ENCODE results near the gene HOMER2. TPM values are rescaled to one million over a fixed set of nuclear protein-coding genes. Genes with fewer than 3 reads are reported as not detected.

HOMER2 gene
- total and polyA plus RNA-seq, 2 of the 13 experiments (the other 11 are each of a cell fraction or from before 2014, with no cell fraction given), result 12.9 to 14.1 TPM

DNA sequence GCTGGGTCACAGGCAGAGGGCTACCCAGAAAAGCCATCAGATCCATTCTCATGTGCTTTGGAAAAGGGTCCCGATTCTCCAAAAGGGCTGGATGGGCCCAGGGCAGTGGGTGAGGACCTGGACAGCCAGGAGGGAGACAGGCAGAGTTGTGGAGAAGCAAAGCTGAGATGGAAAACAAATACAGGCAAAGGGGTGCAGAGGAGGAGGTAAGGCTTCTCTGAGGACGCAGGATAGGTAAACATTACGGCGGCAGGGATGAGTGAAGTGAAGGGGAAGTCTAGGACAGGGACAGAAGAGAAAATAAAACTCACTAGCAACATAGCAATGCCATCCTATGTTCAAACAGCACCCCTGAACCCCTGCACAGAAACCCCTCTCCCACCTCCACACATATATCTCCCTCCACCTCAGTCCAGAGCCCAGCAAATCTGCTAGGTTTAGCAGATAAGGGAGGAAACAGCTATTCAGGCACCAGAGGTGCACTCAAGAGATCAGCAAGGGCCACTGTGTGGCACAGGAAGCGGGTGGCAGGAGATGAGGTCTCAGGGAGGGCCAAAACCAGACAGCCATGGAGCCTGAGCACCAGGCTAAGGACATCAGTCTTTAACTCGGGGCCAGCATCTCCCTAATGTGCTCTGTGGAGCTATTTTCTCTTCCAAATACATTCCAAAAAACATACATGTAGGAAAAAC, 51.3 kb downstream of the HOMER2 start (continued):
- TF ChIP-seq, protein P1, sequence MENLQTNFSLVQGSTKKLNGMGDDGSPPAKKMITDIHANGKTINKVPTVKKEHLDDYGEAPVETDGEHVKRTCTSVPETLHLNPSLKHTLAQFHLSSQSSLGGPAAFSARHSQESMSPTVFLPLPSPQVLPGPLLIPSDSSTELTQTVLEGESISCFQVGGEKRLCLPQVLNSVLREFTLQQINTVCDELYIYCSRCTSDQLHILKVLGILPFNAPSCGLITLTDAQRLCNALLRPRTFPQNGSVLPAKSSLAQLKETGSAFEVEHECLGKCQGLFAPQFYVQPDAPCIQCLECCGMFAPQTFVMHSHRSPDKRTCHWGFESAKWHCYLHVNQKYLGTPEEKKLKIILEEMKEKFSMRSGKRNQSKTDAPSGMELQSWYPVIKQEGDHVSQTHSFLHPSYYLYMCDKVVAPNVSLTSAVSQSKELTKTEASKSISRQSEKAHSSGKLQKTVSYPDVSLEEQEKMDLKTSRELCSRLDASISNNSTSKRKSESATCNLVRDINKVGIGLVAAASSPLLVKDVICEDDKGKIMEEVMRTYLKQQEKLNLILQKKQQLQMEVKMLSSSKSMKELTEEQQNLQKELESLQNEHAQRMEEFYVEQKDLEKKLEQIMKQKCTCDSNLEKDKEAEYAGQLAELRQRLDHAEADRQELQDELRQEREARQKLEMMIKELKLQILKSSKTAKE (CRISPR knock-in tag; IDR thresholded peaks at IDR 0.05; ENCODE audit: borderline replicate concordance), result no peak
- TF ChIP-seq ELF4 (CRISPR knock-in tag; IDR thresholded peaks at IDR 0.05; ENCODE audit: borderline replicate concordance) (no peak), PLRG1 (conservative IDR thresholded peaks at IDR 0.05) (no peak), ZEB1 (IDR thresholded peaks at IDR 0.05; ENCODE audit: insufficient replicate concordance, low read depth) (no peak), ZNF768 (CRISPR knock-in tag; IDR thresholded peaks at IDR 0.05) (peak; percentile 56; the same call in 1 of the 2 replicates), U2AF2 (IDR thresholded peaks at IDR 0.05; ENCODE audit: low read depth, low read length) (no peak), HMG20A (CRISPR knock-in tag; IDR thresholded peaks at IDR 0.05; ENCODE audit: borderline replicate concordance) (no peak), TSC22D2 (CRISPR knock-in tag; IDR thresholded peaks at IDR 0.05; ENCODE audit: borderline replicate concordance) (no peak), TP53 (CRISPR knock-in tag; conservative IDR thresholded peaks at IDR 0.05) (no peak), RORA (CRISPR knock-in tag; IDR thresholded peaks at IDR 0.05) (no peak), ZSCAN9 (CRISPR knock-in tag; IDR thresholded peaks at IDR 0.05; ENCODE audit: borderline replicate concordance) (no peak), HES4 (CRISPR knock-in tag; IDR thresholded peaks at IDR 0.05; ENCODE audit: borderline replicate concordance) (no peak)
- TF ChIP-seq, protein P2, sequence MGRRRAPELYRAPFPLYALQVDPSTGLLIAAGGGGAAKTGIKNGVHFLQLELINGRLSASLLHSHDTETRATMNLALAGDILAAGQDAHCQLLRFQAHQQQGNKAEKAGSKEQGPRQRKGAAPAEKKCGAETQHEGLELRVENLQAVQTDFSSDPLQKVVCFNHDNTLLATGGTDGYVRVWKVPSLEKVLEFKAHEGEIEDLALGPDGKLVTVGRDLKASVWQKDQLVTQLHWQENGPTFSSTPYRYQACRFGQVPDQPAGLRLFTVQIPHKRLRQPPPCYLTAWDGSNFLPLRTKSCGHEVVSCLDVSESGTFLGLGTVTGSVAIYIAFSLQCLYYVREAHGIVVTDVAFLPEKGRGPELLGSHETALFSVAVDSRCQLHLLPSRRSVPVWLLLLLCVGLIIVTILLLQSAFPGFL (CRISPR knock-in tag; IDR thresholded peaks at IDR 0.05), result no peak
- TF ChIP-seq, protein P3, sequence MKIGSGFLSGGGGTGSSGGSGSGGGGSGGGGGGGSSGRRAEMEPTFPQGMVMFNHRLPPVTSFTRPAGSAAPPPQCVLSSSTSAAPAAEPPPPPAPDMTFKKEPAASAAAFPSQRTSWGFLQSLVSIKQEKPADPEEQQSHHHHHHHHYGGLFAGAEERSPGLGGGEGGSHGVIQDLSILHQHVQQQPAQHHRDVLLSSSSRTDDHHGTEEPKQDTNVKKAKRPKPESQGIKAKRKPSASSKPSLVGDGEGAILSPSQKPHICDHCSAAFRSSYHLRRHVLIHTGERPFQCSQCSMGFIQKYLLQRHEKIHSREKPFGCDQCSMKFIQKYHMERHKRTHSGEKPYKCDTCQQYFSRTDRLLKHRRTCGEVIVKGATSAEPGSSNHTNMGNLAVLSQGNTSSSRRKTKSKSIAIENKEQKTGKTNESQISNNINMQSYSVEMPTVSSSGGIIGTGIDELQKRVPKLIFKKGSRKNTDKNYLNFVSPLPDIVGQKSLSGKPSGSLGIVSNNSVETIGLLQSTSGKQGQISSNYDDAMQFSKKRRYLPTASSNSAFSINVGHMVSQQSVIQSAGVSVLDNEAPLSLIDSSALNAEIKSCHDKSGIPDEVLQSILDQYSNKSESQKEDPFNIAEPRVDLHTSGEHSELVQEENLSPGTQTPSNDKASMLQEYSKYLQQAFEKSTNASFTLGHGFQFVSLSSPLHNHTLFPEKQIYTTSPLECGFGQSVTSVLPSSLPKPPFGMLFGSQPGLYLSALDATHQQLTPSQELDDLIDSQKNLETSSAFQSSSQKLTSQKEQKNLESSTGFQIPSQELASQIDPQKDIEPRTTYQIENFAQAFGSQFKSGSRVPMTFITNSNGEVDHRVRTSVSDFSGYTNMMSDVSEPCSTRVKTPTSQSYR (CRISPR knock-in tag; IDR thresholded peaks at IDR 0.05; ENCODE audit: borderline replicate concordance), result peak; percentile 31; the same call in 1 of the 2 replicates
